WTC11 (cell line): ENCODE measurements around the gene SECTM1. TPM values are rescaled to one million over a fixed set of nuclear protein-coding genes. Genes with fewer than 3 reads are reported as not detected.

Source experiments
- ATAC-seq: fragments of 200-7000 bp; cut with Tn5 transposase; 2 replicates; pipeline ENCODE4 v1.10.0; 2021; ENCODE audit warnings: mild to moderate bottlenecking, moderate library complexity
- CTCF ChIA-PET: fragments of 300-600 bp; sonication (Branson Sonifier 250); formaldehyde crosslinking; loops from one replicate; lab custom pipeline; 2021; ENCODE audit warnings: antibody characterized with exemption; lab: Charles Lee
- POLR2A ChIA-PET: fragments of 350-600 bp; sonication (Branson Sonifier 250); formaldehyde crosslinking; loops from one replicate; lab custom pipeline; 2021; ENCODE audit warnings: antibody characterized with exemption; lab: Charles Lee
- DNase-seq: peaks from one replicate; pipeline ENCODE4 v3.0.0; 2021; ENCODE audit warnings: low spot score
- H3K27ac Mint-ChIP-seq: 2 replicates; pipeline ENCODE4 v1.8.0; 2021; ENCODE audit warnings: mixed read lengths
- H3K27me3 Mint-ChIP-seq: 2 replicates; pipeline ENCODE4 v1.8.0; 2021; ENCODE audit warnings: low read depth, mild to moderate bottlenecking, moderate library complexity, mixed read lengths
- H3K36me3 Mint-ChIP-seq: 2 replicates; pipeline ENCODE4 v1.8.0; 2021; ENCODE audit warnings: mixed read lengths
- H3K4me1 Mint-ChIP-seq: 2 replicates; pipeline ENCODE4 v1.8.0; 2022; ENCODE audit warnings: mixed read lengths
- H3K4me3 Mint-ChIP-seq: 2 replicates; pipeline ENCODE4 v1.8.0; 2021; ENCODE audit warnings: mild to moderate bottlenecking, moderate library complexity, mixed read lengths
- H3K9me3 Mint-ChIP-seq: 2 replicates; pipeline ENCODE4 v1.8.0; 2021; ENCODE audit warnings: mixed read lengths
- AR ChIP-seq: fragments of 250-450 bp; sonication (Bioruptor Pico); IDR thresholded peaks from 2 replicates; pipeline ENCODE4 v1.9.0; 2021; ENCODE audit warnings: mild to moderate bottlenecking
- ATF2 ChIP-seq: sonication (generic); formaldehyde crosslinking; IDR thresholded peaks from 2 replicates; pipeline ENCODE4 v1.8.1; 2022; ENCODE audit warnings: low read depth, missing genetic modification reagents, borderline replicate concordance
- ATF3 ChIP-seq: sonication (generic); formaldehyde crosslinking; conservative IDR thresholded peaks from 2 replicates; pipeline ENCODE4 v1.8.1; 2022; ENCODE audit warnings: mild to moderate bottlenecking, missing genetic modification reagents
- IRF1 ChIP-seq: sonication (generic); formaldehyde crosslinking; IDR thresholded peaks from 2 replicates; pipeline ENCODE4 v1.8.0; 2023; ENCODE audit warnings: missing genetic modification reagents
- NFYB ChIP-seq: sonication (generic); formaldehyde crosslinking; conservative IDR thresholded peaks from 2 replicates; pipeline ENCODE4 v1.8.0; 2022; ENCODE audit warnings: low read depth, missing genetic modification reagents
- PRDM15 ChIP-seq: sonication (generic); formaldehyde crosslinking; IDR thresholded peaks from 2 replicates; pipeline ENCODE4 v1.8.0; 2022; ENCODE audit warnings: missing genetic modification reagents
- USF2 ChIP-seq: sonication (generic); formaldehyde crosslinking; IDR thresholded peaks from 2 replicates; pipeline ENCODE4 v1.8.1; 2023; ENCODE audit warnings: mild to moderate bottlenecking, missing genetic modification reagents, moderate library complexity
- ZBTB43 ChIP-seq: sonication (generic); formaldehyde crosslinking; IDR thresholded peaks from 2 replicates; pipeline ENCODE4 v1.8.1; 2023; ENCODE audit warnings: mild to moderate bottlenecking, missing genetic modification reagents
- ZNF219 ChIP-seq: sonication (generic); formaldehyde crosslinking; IDR thresholded peaks from 2 replicates; pipeline ENCODE4 v1.8.0; 2023; ENCODE audit warnings: missing genetic modification reagents, mild to moderate bottlenecking, borderline replicate concordance
- ZNF425 ChIP-seq: fragments of 250-450 bp; sonication (Bioruptor Pico); conservative IDR thresholded peaks from 2 replicates; pipeline ENCODE4 v1.9.0; 2021; ENCODE audit warnings: mild to moderate bottlenecking
- total RNA-seq: library from RNA; stranded (reverse); gene quantifications from 3 replicates; pipeline ENCODE4 v1.2.3, GENCODE V29; 2021

Gene SECTM1
- total RNA-seq, 1 experiment from 2014 or later, result 0.22 TPM

GRCh38 chr17:82317394-82318168 lies 16.0 kb downstream of the SECTM1 start, which contains the start of gene CD7:
TSS of gene CD7 (minus strand) at chr17:82317608. CDS start at chr17:82317495, 113 bp downstream.
- no peak for ATAC-seq
- no peak for DNase-seq
- H3K27ac Mint-ChIP-seq, result no peak within 1 kb of the TSS
- no peak within 1 kb of the TSS for H3K4me3 Mint-ChIP-seq
- H3K4me1 Mint-ChIP-seq, result peaks cover 5% of the 10 kb centered on the region
- no peaks in the 10 kb centered on the region for H3K9me3 Mint-ChIP-seq
- 0 out of 2 replicates have a peak, but pooled peaks cover 5% of the 10 kb centered on the region for H3K27me3 Mint-ChIP-seq
- TF ChIP-seq ZNF425, result no peak
- no peak for TF ChIP-seq ZNF219 (CRISPR knock-in tag)
- TF ChIP-seq AR (CRISPR knock-in tag), result no peak
- TF ChIP-seq ZBTB43, result no peak
- no peak for TF ChIP-seq ATF3 (CRISPR knock-in tag)
- TF ChIP-seq NFYB (CRISPR knock-in tag), result no peak
- no peak for TF ChIP-seq ATF2 (CRISPR knock-in tag)
- TF ChIP-seq PRDM15 (CRISPR knock-in tag), result no peak
- TF ChIP-seq USF2 (CRISPR knock-in tag), result no peak
- TF ChIP-seq IRF1 (CRISPR knock-in tag), result no peak
- H3K36me3 Mint-ChIP-seq, result no peaks in the 10 kb centered on the region
- CTCF ChIA-PET, result interaction anchor here (0.7 to 2.2 kb wide), 3 partner anchors 17 to 81 kb away, joined by 3 to 9 read pairs (median 4); no protein-coding TSS in a partner anchor
- POLR2A ChIA-PET, result no interaction called here
